HG03280 (cell line): ENCODE measurements around the gene PRDM13.
"Not testable (repeated sequence)": the region's sequence is repeated elsewhere in the genome, so short reads cannot be mapped to it uniquely, and the experiment has no call there.

Experiments
- ATAC-seq: cut with Tn5 transposase; IDR thresholded peaks from one replicate; pipeline ENCODE4 v1.9.1; 2021; ENCODE audit warnings: mild to moderate bottlenecking, moderate library complexity; ENCODE audit not compliant: unreplicated experiment

PRDM13 gene

GRCh38 chr6:99622044-99622443 is 15.4 kb downstream of the PRDM13 start:
- ATAC-seq = not testable (repeated sequence)

DNA sequence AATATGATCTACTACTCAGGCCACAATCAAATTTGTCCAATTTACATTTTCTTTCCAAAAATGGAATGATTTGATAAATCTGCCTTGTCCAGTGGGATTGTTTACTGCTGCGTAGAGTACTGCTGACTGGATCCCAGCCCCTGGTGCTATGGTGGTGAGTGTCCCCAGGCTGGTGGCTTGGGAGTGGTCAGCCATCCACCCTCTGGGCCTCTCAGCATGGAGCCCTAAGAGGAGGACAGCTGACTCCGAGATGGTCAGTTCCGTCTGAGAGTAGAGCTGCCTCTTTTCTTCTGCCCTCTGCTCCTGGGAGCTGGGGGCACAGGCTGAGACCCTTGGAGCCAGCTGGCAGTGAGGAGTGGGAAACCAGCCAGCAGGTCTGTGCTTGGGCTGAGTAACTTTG is 22.7 kb downstream of the PRDM13 start:
- ATAC-seq = no peak

GRCh38 chr6:99637629-99638028 is 31.0 kb downstream of the PRDM13 start:
- no peak for ATAC-seq

DNA sequence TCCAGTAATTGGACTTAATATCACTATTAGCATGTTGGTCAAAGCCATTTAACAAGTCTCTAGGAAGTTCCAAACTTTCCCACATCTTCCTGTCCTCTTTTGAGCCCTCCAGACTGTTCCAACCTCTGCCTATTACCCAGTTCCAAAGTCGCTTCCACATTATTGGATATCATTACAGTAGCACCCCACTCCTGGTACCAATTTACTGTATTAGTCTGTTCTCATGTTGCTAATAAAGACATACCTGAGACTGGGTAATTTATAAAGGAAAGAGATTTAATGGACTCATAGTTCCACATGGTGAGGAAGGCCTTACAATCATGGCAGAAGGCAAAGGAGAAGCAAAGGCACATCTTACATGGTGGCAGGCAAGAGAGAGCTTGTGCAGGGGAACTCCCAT is 31.7 kb downstream of the PRDM13 start:
- not testable (repeated sequence) for ATAC-seq

DNA sequence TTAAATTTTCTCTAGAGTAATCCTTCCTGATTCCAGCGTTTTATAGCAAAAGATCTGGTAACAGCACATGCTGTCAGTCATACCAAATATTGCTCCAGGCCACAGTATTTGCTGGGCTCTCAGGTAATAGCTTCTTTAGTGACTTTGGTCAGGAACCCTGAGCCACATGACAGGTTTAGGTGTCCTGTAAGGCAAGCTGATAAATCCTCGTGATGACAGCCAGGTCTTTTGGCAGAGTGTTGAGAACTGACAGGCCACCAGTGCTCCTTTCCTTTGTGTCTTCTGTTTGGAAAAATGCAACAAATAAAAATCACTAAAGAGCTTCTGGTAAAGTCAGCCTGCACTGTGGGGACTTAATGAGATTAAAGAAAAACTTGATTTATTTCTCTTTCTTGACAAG is 34.6 kb downstream of the PRDM13 start:
- ATAC-seq = no peak

GRCh38 chr6:99645986-99646385 is 39.4 kb downstream of the PRDM13 start:
- no peak for ATAC-seq

DNA sequence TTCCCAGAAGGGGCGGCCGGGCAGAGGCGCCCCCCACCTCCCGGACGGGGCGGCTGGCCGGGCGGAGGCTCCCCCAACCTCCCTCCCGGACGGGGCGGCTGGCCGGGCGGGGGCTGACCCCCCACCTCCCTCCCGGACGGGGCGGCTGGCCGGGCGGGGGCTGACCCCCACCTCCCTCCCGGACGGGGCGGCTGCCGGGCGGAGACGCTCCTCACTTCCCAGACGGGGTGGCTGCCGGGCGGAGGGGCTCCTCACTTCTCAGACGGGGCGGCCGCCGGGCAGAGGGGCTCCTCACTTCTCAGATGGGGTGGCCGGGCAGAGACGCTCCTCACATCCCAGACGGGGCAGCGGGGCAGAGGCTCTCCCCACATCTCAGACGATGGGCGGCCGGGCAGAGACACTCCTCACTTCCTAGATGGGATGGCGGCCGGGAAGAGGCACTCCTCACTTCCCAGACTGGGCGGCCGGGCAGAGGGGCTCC is 43.5 kb downstream of the PRDM13 start:
- not testable (repeated sequence) for ATAC-seq

DNA sequence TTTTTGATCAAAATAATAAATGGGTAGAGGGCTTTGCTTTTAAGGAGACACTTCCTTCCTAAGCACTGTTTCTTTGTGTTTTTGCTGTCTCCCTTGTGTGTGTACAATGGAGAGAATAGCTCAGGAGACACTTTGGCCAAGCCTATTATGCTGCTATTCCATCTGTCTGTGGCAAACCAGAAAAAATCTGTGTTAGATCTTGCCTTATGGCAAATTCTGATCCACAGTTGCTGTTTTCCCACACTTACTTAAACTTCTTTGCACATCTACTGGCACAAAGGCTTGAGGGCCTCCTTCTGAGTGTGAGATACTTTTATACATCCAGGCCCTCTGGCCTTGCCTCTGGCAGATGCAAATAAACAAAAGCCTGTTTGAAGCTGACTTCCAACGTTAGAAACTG is 53.6 kb downstream of the PRDM13 start:
- ATAC-seq = no peak

DNA sequence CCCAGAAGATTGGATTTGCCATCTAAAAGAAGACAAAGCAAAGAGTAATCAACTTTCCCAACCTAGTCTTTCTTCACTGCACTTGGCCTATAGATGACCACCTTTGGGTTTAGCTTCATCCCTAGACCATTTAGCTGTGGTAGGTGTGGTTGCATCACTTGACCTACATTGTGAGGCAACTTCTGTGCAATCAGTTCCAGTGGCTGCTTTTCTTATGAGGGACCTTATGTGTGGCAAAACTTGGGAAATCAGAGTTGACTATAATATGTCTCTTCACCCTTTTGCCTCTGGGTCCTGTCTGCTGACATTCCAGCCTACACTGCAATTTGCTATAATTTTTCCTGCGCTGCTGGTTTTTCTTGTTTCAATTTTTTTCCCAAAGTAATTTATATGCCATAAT is 55.2 kb downstream of the PRDM13 start:
- no peak for ATAC-seq

DNA sequence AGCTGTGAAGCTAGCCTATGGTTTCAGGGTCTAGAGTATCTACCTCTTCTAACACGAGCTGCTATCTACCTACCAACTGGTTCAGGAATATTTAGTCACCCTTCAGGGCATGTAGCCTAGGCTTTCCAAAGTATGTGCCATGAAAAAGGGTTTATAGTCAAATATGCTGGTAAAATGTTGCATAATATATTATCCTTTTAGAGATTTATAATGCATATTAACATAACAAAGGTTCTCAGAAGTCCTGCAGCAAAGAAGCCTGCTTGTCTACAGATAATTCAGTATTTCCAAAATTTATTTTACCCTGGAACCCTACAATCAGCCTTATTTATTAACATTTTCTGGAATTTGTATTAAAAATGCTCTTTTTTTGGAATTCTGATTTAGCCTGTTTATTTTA is 56.0 kb downstream of the PRDM13 start:
- ATAC-seq = no peak
